Measurements from ENCODE around the gene SEC31B.

Gene SEC31B

DNA sequence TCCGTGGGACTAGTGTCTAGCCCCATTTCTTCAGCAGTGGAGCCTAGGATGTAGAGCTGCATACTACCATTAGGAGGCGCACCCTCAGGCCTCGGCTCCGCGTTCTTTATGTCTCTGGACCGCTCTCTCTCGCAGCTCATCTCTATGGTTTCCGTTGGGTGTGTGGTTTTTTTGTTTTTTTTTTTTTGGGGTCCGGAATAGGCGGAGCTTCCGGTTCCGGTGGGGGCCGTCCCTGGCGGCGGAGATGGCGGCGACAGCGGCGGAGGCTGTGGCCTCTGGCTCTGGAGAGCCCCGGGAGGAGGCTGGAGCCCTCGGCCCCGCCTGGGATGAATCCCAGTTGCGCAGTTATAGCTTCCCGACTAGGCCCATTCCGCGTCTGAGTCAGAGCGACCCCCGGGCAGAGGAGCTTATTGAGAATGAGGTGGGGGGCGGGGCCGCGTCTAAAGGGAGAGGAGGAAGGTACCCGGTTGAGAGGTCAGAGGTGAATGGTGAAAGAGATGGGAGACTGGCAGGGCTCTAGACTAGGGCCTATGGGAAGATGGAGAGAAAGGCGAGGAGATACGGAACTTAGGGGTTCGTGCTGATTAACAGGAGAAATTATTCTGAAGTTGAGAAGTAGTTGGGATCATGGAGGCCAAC is 16.2 kb upstream of the SEC31B start, which contains the start of gene HIF1AN (continued):
- TF ChIP-seq PRDM2 (tag by site-specific recombination; IDR thresholded peaks at IDR 0.05; ENCODE audit: borderline replicate concordance): no peak
- no peak for TF ChIP-seq ZNF571 (tag by site-specific recombination; IDR thresholded peaks at IDR 0.05)
- no peak for TF ChIP-seq ZNF664 (tag by site-specific recombination; IDR thresholded peaks at IDR 0.05)
- no peak for TF ChIP-seq ZNF585B (tag by site-specific recombination; IDR thresholded peaks at IDR 0.05)
- no peak for TF ChIP-seq ZNF677 (tag by site-specific recombination; IDR thresholded peaks at IDR 0.05)
- peak; percentile 98 for TF ChIP-seq SP3 (tag by site-specific recombination; IDR thresholded peaks at IDR 0.05)
- TF ChIP-seq ZNF626 (tag by site-specific recombination; IDR thresholded peaks at IDR 0.05): no peak
- peak; percentile 99 for TF ChIP-seq PATZ1 (tag by site-specific recombination; IDR thresholded peaks at IDR 0.05)
- no peak for TF ChIP-seq HOXD13 (CRISPR knock-in tag; IDR thresholded peaks at IDR 0.05; ENCODE audit: borderline replicate concordance)
- TF ChIP-seq, protein P1, sequence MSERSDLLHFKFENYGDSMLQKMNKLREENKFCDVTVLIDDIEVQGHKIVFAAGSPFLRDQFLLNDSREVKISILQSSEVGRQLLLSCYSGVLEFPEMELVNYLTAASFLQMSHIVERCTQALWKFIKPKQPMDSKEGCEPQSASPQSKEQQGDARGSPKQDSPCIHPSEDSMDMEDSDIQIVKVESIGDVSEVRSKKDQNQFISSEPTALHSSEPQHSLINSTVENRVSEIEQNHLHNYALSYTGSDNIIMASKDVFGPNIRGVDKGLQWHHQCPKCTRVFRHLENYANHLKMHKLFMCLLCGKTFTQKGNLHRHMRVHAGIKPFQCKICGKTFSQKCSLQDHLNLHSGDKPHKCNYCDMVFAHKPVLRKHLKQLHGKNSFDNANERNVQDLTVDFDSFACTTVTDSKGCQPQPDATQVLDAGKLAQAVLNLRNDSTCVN (tag by site-specific recombination; optimal IDR thresholded peaks at IDR 0.05): peak; percentile 27
- TF ChIP-seq ZNF843 (tag by site-specific recombination; IDR thresholded peaks at IDR 0.05): peak; percentile 62; the same call in 1 of the 2 replicates
- TF ChIP-seq ZNF423 (tag by site-specific recombination; IDR thresholded peaks at IDR 0.05): no peak
- no peak for TF ChIP-seq RBAK (tag by site-specific recombination; IDR thresholded peaks at IDR 0.05)
- TF ChIP-seq, protein P2, sequence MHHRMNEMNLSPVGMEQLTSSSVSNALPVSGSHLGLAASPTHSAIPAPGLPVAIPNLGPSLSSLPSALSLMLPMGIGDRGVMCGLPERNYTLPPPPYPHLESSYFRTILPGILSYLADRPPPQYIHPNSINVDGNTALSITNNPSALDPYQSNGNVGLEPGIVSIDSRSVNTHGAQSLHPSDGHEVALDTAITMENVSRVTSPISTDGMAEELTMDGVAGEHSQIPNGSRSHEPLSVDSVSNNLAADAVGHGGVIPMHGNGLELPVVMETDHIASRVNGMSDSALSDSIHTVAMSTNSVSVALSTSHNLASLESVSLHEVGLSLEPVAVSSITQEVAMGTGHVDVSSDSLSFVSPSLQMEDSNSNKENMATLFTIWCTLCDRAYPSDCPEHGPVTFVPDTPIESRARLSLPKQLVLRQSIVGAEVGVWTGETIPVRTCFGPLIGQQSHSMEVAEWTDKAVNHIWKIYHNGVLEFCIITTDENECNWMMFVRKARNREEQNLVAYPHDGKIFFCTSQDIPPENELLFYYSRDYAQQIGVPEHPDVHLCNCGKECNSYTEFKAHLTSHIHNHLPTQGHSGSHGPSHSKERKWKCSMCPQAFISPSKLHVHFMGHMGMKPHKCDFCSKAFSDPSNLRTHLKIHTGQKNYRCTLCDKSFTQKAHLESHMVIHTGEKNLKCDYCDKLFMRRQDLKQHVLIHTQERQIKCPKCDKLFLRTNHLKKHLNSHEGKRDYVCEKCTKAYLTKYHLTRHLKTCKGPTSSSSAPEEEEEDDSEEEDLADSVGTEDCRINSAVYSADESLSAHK (tag by site-specific recombination; IDR thresholded peaks at IDR 0.05): no peak
- TF ChIP-seq ZNF248 (tag by site-specific recombination; IDR thresholded peaks at IDR 0.05): no peak
- no peak for TF ChIP-seq ZNF785 (tag by site-specific recombination; IDR thresholded peaks at IDR 0.05)
- no peak for TF ChIP-seq ZIC2 (tag by site-specific recombination; IDR thresholded peaks at IDR 0.05)
- peak; percentile 69; the same call in 1 of the 2 replicates for TF ChIP-seq ZNF501 (tag by site-specific recombination; IDR thresholded peaks at IDR 0.05)
- TF ChIP-seq ZNF701 (tag by site-specific recombination; IDR thresholded peaks at IDR 0.05): no peak
- no peak for TF ChIP-seq ZNF426 (tag by site-specific recombination; IDR thresholded peaks at IDR 0.05)
- TF ChIP-seq ZNF670 (tag by site-specific recombination; IDR thresholded peaks at IDR 0.05; ENCODE audit: low read depth): no peak
- TF ChIP-seq ZNF76 (tag by site-specific recombination; IDR thresholded peaks at IDR 0.05; ENCODE audit: borderline replicate concordance, low read depth): peak; percentile 86
- TF ChIP-seq ZNF404 (tag by site-specific recombination; IDR thresholded peaks at IDR 0.05): no peak
- TF ChIP-seq ZBTB1 (tag by site-specific recombination; IDR thresholded peaks at IDR 0.05): no peak
- TF ChIP-seq ZNF112 (tag by site-specific recombination; IDR thresholded peaks at IDR 0.05): no peak
- peak; percentile 98 for TF ChIP-seq ZEB2 (tag by site-specific recombination; IDR thresholded peaks at IDR 0.05)
- no peak for TF ChIP-seq PRDM1 (tag by site-specific recombination; IDR thresholded peaks at IDR 0.05)
- no peak for TF ChIP-seq ATF2 (tag by site-specific recombination; IDR thresholded peaks at IDR 0.05; ENCODE audit: low read depth)
- no peak for TF ChIP-seq ZNF791 (tag by site-specific recombination; IDR thresholded peaks at IDR 0.05)

Data from HEK293 (cell line).